ENCODE results near the gene VSNL1.

DNA sequence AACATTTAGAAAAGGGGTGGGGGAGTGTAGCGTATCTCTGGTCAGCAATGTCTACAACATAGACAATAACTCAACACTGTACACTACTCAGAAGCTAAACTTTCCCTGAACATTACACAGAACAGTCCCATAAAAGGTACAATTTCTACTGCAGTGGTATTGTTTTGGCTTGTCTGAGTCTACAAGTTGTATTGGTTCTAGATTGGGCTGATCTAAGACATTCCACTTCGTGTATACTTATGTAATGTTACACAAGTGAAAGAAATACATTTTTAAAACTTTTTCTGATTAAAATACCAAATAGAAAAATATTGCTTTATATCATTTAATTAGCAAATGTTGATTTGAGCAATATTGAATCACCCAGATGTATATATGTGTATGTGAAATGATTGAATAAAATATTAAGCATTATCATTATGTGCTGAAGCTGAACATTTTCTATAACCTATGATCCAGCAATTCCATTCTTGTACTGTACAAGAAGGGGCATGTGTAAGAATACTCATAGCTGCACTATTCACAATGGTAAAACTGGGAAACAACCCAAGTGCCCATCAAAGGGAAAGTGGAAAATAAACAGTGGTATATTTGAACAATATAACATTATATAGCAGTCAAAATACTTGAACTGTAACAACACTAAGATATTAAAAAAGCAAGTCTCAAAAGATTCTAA is 52.4 kb downstream of the VSNL1 start:
- TF ChIP-seq POLR2A (IDR thresholded peaks at IDR 0.05; ENCODE audit: low read depth, low read length) (no peak), POLR2AphosphoS5 (IDR thresholded peaks at IDR 0.05; ENCODE audit: low read depth, low read length) (no peak), TAF1 (IDR thresholded peaks at IDR 0.05; ENCODE audit: borderline replicate concordance, low read depth, low read length) (no peak)
